Spinal cord (tissue), 10 donors: ENCODE measurements around the gene TEX35. TPM values are rescaled to one million over a fixed set of nuclear protein-coding genes. Genes with fewer than 3 reads are reported as not detected.

ENCODE experiments used
- DNase-seq, 6 donors: peaks; one replicate each; pipeline versions ENCODE4 v3.0.0 to v3.0.0-alpha.2; 2013 to 2015; ENCODE audit warnings: low spot score in 6 of 6, low read depth in 4 of 6
- H3K27ac ChIP-seq: one replicate; pipeline ENCODE4 v1.5.1; 2013; ENCODE audit warnings: low read depth, low read length, control low read depth
- H3K27me3 ChIP-seq: one replicate; pipeline ENCODE4 v1.6.1; 2013; ENCODE audit warnings: low read length; ENCODE audit not compliant: control insufficient read depth, insufficient read depth
- H3K36me3 ChIP-seq: one replicate; pipeline ENCODE4 v1.6.1; 2013; ENCODE audit warnings: low read length; ENCODE audit not compliant: control insufficient read depth, insufficient read depth
- H3K4me1 ChIP-seq: one replicate; pipeline ENCODE4 v1.6.1; 2013; ENCODE audit warnings: low read length; ENCODE audit not compliant: control insufficient read depth, insufficient read depth
- H3K4me3 ChIP-seq: one replicate; pipeline ENCODE4 v1.5.1; 2013; ENCODE audit warnings: low read depth, low read length, control low read depth
- H3K9me3 ChIP-seq: one replicate; pipeline ENCODE4 v1.6.1; 2013; ENCODE audit warnings: low read length; ENCODE audit not compliant: control insufficient read depth, insufficient read depth
- WGBS: methylation state at CpG from one replicate; pipeline ENCODE4 v1.1.5; 2013; ENCODE audit warnings: missing lambda C conversion rate; ENCODE audit not compliant: insufficient coverage; 5-methylcytosine and 5-hydroxymethylcytosine counted together
- polyA plus RNA-seq, 2 donors: library from polyadenylated mRNA; unstranded; fragments of 120-200 nt; gene quantifications; one replicate each; pipeline ENCODE4 v1.2.1, GENCODE V29; 2013; ENCODE audit not compliant: insufficient read length in 2 of 2
- total RNA-seq, 2 donors: library from RNA; depleted of rRNA in 1 of 2; stranded (reverse); fragments of 120-200 nt in 1 of 2; fragments of >200 nt in 1 of 2; gene quantifications; one replicate each; pipeline versions ENCODE4 v1.2.3 to v1.2.4, GENCODE V29; 2013 to 2014
- donor health status: healthy.

TEX35 gene
- total and polyA plus RNA-seq, 4 donors, result 0.22 TPM; not detected in 3

GRCh38 chr1:178492341-178492740 is 20.6 kb upstream of the TEX35 start:
- H3K36me3 ChIP-seq, result no peaks in the 10 kb centered on the region
- no peaks in the 10 kb centered on the region for H3K9me3 ChIP-seq
- no peak overlapping the region for H3K4me3 ChIP-seq
- H3K4me1 ChIP-seq, result peaks cover 1% of the 10 kb centered on the region
- no peak for DNase-seq
- WGBS, result 83% methylated on average over 8 of the region's 11 CpGs
- no peaks in the 10 kb centered on the region for H3K27me3 ChIP-seq
- no peak overlapping the region for H3K27ac ChIP-seq

DNA sequence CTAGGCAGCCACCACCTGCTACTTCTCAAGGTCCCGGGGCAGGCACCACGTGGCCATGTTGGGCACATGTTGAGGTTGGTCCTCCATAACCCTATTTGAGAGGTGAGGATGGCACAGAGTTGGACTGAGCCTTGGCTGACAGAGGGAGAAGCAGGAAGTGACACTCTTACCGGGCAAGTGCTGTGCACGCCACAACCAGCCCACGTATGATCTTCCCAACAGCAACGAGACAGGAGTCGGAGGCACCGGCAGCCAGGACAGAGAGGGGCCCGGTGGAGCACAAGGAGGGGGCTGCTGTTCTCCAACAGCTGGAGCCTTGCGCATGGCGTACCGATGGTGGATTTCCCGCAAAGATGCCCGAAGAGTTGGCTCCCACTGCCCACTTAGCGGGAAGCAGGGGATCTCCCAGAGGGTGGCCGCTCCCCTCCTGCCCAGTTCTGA is 19.6 kb upstream of the TEX35 start:
- no peaks in the 10 kb centered on the region for H3K36me3 ChIP-seq
- no peak overlapping the region for H3K4me3 ChIP-seq
- no peaks in the 10 kb centered on the region for H3K9me3 ChIP-seq
- DNase-seq, result no peak
- no peak overlapping the region for H3K27ac ChIP-seq
- 95% methylated on average over 15 of the region's 16 CpGs for WGBS
- H3K27me3 ChIP-seq, result no peaks in the 10 kb centered on the region
- no peaks in the 10 kb centered on the region for H3K4me1 ChIP-seq

GRCh38 chr1:178494569-178494971 is 18.3 kb upstream of the TEX35 start:
- H3K4me1 ChIP-seq, result no peaks in the 10 kb centered on the region
- no peak for DNase-seq
- no peaks in the 10 kb centered on the region for H3K36me3 ChIP-seq
- no peak overlapping the region for H3K27ac ChIP-seq
- H3K4me3 ChIP-seq, result no peak overlapping the region
- no peaks in the 10 kb centered on the region for H3K9me3 ChIP-seq
- no peaks in the 10 kb centered on the region for H3K27me3 ChIP-seq
- 96% methylated on average over 13 of the region's 13 CpGs for WGBS

GRCh38 chr1:178495158-178495557 is 17.8 kb upstream of the TEX35 start:
- Histone ChIP-seq H3K27ac (no peak overlapping the region), H3K36me3 (no peaks in the 10 kb centered on the region), H3K4me1 (no peaks in the 10 kb centered on the region), H3K4me3 (no peak overlapping the region), H3K9me3 (no peaks in the 10 kb centered on the region), H3K27me3 (no peaks in the 10 kb centered on the region)
- WGBS, result 100% methylated on average over 1 of the region's 1 CpG
- DNase-seq, result no peak

GRCh38 chr1:178495741-178496409 is 17.0 kb upstream of the TEX35 start:
- 92% methylated on average over 15 of the region's 16 CpGs for WGBS
- H3K27me3 ChIP-seq, result no peaks in the 10 kb centered on the region
- no peak overlapping the region for H3K27ac ChIP-seq
- no peaks in the 10 kb centered on the region for H3K9me3 ChIP-seq
- no peak overlapping the region for H3K4me3 ChIP-seq
- H3K36me3 ChIP-seq, result no peaks in the 10 kb centered on the region
- no peak for DNase-seq
- no peaks in the 10 kb centered on the region for H3K4me1 ChIP-seq

GRCh38 chr1:178496410-178497135 is 16.3 kb upstream of the TEX35 start, which contains the start of gene CLEC20A:
Gene CLEC20A (minus strand): TSS chr1:178496964. CDS start chr1:178496939, 25 bp downstream.
- H3K9me3 ChIP-seq, result no peaks in the 10 kb centered on the region
- no peak for DNase-seq
- H3K27ac ChIP-seq, result no peak within 1 kb of the TSS
- peaks cover under 1% of the 10 kb centered on the region for H3K4me1 ChIP-seq
- no peaks in the 10 kb centered on the region for H3K27me3 ChIP-seq
- WGBS, result 93% methylated on average over 18 of the region's 26 CpGs
- no peak within 1 kb of the TSS for H3K4me3 ChIP-seq
- no peaks in the 10 kb centered on the region for H3K36me3 ChIP-seq

DNA sequence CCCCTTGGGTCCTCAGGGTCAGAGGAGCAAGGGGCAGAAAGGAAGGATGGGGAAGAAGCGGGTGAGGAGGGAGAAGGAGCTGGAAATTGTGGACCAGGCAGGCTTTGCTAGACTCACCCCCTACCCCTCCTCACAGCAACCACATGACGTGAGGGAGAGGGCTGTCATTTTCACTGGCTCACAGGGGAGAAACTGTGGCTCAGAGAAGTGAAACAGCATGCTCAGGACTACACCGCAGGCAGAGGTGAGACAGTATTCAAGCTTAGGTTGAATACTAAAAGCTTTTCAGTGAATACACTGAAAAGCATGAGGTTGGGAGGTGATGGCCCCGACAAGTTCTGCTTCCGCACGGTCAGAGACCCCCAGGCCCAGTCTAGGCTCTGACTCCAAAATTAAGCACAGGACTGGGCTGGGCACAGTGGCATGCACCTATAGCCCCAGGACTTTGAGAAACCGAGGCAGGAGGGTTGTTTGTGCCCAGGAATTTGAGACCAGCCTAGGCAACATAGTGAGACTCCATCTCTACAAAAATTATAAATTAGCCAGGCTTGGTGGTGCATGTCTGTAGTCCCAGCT is 14.9 kb upstream of the TEX35 start:
- Histone ChIP-seq H3K27me3 (no peaks in the 10 kb centered on the region), H3K36me3 (no peaks in the 10 kb centered on the region), H3K4me3 (no peak overlapping the region), H3K27ac (no peak overlapping the region), H3K9me3 (no peaks in the 10 kb centered on the region), H3K4me1 (peaks cover 2% of the 10 kb centered on the region)
- no peak for DNase-seq
- 86% methylated on average over 4 of the region's 7 CpGs for WGBS

DNA sequence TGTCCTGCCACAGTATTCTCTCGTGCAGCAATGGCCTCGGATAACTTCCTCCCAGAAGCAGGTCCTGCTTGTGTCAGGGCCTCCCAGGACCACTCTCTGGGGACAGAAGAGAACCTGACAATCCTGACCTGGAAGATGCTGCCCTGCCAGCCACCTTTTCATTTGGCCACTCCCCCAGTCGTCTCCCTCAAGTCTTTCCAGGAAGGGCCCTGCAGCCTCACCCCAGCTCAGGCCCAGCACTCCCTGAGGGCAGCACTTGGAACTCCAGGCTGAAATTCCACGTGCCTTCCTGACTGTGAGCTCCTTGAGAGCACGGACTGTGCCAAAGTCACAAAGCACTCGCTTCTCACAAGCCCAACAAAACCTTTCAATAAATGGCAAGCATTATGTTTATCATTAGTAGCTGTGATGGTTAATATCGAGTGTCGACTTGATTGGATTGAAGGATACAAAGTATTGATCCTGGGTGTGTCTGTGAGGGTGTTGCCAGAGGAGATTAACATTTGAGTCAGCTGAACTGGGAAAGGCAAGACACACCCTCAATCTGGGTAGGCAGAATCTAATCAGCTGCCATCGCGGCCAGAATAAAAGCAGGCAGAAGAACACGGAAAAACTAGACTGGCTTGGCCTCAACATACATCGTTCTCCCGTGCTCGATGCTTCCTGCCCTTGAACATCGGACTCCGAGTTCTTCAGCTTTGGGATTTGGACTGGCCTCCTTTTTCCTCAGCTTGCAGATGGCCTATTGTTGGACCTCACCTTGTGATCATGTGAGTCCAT is 13.8 kb upstream of the TEX35 start:
- Histone ChIP-seq H3K36me3 (no peaks in the 10 kb centered on the region), H3K4me1 (peaks cover 2% of the 10 kb centered on the region), H3K4me3 (no peak overlapping the region), H3K9me3 (no peaks in the 10 kb centered on the region), H3K27ac (no peak overlapping the region), H3K27me3 (no peaks in the 10 kb centered on the region)
- DNase-seq, result no peak
- WGBS, result 93% methylated on average over 14 of the region's 16 CpGs

DNA sequence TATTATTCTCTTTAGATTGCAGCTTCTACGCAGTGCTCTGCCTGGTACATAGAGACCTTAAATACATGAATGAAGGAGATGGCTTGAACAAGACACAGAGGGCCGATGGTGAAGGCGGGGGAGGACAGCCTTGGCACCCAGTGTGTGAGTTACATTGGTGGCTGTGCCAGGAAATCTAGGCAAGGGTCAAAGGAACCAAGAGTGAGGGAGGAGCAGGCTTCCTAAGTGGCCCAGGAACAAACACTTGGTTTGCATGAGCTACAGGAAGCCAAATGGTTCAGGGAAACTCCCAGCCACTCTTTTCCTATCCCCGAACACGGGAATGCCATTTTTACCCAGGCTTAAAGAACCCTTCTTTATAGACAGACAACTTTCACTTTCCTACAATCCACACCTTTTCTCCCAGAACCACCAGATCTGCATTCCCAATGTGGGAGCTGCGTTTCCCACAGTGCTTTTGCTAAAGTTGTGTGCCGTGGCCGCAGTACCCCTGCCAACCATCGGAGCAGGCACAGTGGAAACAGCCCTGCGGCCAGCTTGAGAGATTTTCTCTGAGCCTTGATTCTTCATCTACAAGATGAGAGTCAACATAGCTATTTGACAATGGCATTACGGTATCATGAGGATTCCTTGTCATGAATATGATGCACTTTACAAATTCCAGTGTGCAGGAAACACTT is 12.7 kb upstream of the TEX35 start:
- H3K36me3 ChIP-seq, result no peaks in the 10 kb centered on the region
- no peaks in the 10 kb centered on the region for H3K9me3 ChIP-seq
- DNase-seq, result no peak
- H3K4me3 ChIP-seq, result no peak overlapping the region
- H3K27ac ChIP-seq, result no peak overlapping the region
- 74% methylated on average over 9 of the region's 11 CpGs for WGBS
- no peaks in the 10 kb centered on the region for H3K27me3 ChIP-seq
- H3K4me1 ChIP-seq, result peaks cover 2% of the 10 kb centered on the region
